Osteoblast (primary cell): ENCODE results near the gene BTLA. TPM values are rescaled to one million over a fixed set of nuclear protein-coding genes. Genes with fewer than 3 reads are reported as not detected.

Experiments used
- DNase-seq: peaks from one replicate; pipeline ENCODE4 v3.0.0; 2011; ENCODE audit warnings: low spot score, mixed read lengths; ENCODE audit not compliant: insufficient read length; ENCODE audit errors: missing footprints
- H2AFZ ChIP-seq: 2 replicates; pipeline ENCODE4 v1.6.0; 2011; ENCODE audit warnings: mild to moderate bottlenecking, low read length
- H3K27ac ChIP-seq: 2 replicates; pipeline ENCODE4 v1.5.1; 2011; ENCODE audit warnings: mild to moderate bottlenecking, low read depth, low read length, moderate library complexity
- H3K27me3 ChIP-seq: 2 replicates; pipeline ENCODE4 v1.6.0; 2012; ENCODE audit warnings: mild to moderate bottlenecking, control low read depth, inconsistent platforms, low read length, moderate library complexity; ENCODE audit not compliant: insufficient read depth
- H3K36me3 ChIP-seq: 2 replicates; pipeline ENCODE4 v1.5.1; 2011; ENCODE audit warnings: mild to moderate bottlenecking, low read length, control low read depth, moderate library complexity; ENCODE audit not compliant: insufficient read depth
- H3K4me1 ChIP-seq: 2 replicates; pipeline ENCODE4 v1.5.1; 2011; ENCODE audit warnings: mild to moderate bottlenecking, low read length, control low read depth, moderate library complexity; ENCODE audit not compliant: insufficient read depth
- H3K4me2 ChIP-seq: 2 replicates; pipeline ENCODE4 v1.6.0; 2011; ENCODE audit warnings: mild to moderate bottlenecking, low read length; ENCODE audit not compliant: insufficient read depth
- H3K4me3 ChIP-seq: fragments of 200-600 bp; sonication (generic); 3 replicates; pipeline ENCODE4 v1.5.1; 2012; ENCODE audit warnings: mild to moderate bottlenecking, low read length, inconsistent platforms; ENCODE audit not compliant: insufficient read depth
- H3K79me2 ChIP-seq: 2 replicates; pipeline ENCODE4 v1.6.0; 2012; ENCODE audit warnings: mild to moderate bottlenecking, low read length, control low read depth, inconsistent platforms; ENCODE audit not compliant: insufficient read depth
- H3K9me3 ChIP-seq: 2 replicates; pipeline ENCODE4 v1.5.1; 2011; ENCODE audit warnings: low read depth, low read length, control low read depth
- H4K20me1 ChIP-seq: 2 replicates; pipeline ENCODE4 v1.6.0; 2012; ENCODE audit warnings: mild to moderate bottlenecking, low read length, control low read depth; ENCODE audit not compliant: insufficient read depth
- CTCF ChIP-seq: IDR thresholded peaks from 2 replicates; pipeline ENCODE4 v1.5.1; 2011; ENCODE audit warnings: mild to moderate bottlenecking, low read depth, low read length, moderate library complexity; ENCODE audit errors: extremely low read depth
- total RNA-seq: library from RNA; depleted of rRNA; stranded (reverse); fragments of >200 nt; gene quantifications from 2 replicates; pipeline ENCODE4 v1.2.3, GENCODE V29; 2012

BTLA gene
- total RNA-seq, 1 donor = 0.36 TPM

- H3K9me3 ChIP-seq = no peaks in the 10 kb centered on the region
- no peak overlapping the region for H2AFZ ChIP-seq
- no peaks in the 10 kb centered on the region for H3K79me2 ChIP-seq
- no peaks in the 10 kb centered on the region for H3K4me1 ChIP-seq
- no peaks in the 10 kb centered on the region for H3K27me3 ChIP-seq
- H3K27ac ChIP-seq = no peak overlapping the region
- no peak overlapping the region for H3K4me3 ChIP-seq
- no peaks in the 10 kb centered on the region for H4K20me1 ChIP-seq
- TF ChIP-seq CTCF = no peak
- DNase-seq = no peak
- H3K36me3 ChIP-seq = no peaks in the 10 kb centered on the region
- no peak overlapping the region for H3K4me2 ChIP-seq
Measured at GRCh38 chr3:112416391-112417212, 82.7 kb downstream of the BTLA start.

- no peaks in the 10 kb centered on the region for H3K79me2 ChIP-seq
- H3K4me3 ChIP-seq = no peak overlapping the region
- H3K27me3 ChIP-seq = no peaks in the 10 kb centered on the region
- no peak for TF ChIP-seq CTCF
- no peaks in the 10 kb centered on the region for H3K36me3 ChIP-seq
- DNase-seq = no peak
- no peaks in the 10 kb centered on the region for H4K20me1 ChIP-seq
- H3K27ac ChIP-seq = no peak overlapping the region
- H2AFZ ChIP-seq = no peak overlapping the region
- H3K4me2 ChIP-seq = no peak overlapping the region
- no peaks in the 10 kb centered on the region for H3K4me1 ChIP-seq
- H3K9me3 ChIP-seq = no peaks in the 10 kb centered on the region
Measured at GRCh38 chr3:112415390-112415789, 83.9 kb downstream of the BTLA start.

Other genes starting within 250 kb of the BTLA start
- not detected in 2 replicates for gene SLC9C1, start 205.3 kb downstream of the BTLA start, total RNA-seq
- 1.5 and 3.3 TPM in 2 replicates for gene CD200, start 166.3 kb downstream of the BTLA start, total RNA-seq
- gene ATG3, start 62.5 kb upstream of the BTLA start, total RNA-seq = 67.2 and 68.4 TPM in 2 replicates
- gene SLC35A5, start 62.6 kb upstream of the BTLA start, total RNA-seq = 41.8 and 58.3 TPM in 2 replicates
- gene CCDC80, start 141.7 kb upstream of the BTLA start, total RNA-seq = 564 and 657 TPM in 2 replicates